ENCODE measurements around the gene ADH6.
"Not testable (repeated sequence)": the region's sequence is repeated elsewhere in the genome, so short reads cannot be mapped to it uniquely, and the experiment has no call there.

ADH6 gene

DNA sequence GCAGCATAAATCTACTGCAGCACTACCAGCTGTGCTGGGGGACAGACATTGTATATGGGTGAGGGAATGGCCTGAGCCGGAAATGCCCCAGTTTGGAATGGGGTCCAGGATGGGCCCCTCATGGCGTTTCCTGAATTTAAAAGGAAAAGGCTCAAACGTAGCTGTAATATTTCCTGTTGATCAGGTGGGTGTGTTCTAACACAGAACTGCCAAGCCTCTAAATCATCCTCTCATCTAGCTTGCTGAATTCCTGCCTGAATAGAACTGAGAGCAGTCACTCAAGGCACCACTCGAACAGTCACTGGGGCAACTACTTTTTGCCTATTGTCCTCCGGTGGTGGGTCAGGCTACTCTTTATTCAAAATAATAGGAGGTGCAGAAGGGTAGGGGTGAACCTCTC, 28.7 kb downstream of the ADH6 start:
- no peak for DNase-seq (ENCODE audit: low spot score)

DNA sequence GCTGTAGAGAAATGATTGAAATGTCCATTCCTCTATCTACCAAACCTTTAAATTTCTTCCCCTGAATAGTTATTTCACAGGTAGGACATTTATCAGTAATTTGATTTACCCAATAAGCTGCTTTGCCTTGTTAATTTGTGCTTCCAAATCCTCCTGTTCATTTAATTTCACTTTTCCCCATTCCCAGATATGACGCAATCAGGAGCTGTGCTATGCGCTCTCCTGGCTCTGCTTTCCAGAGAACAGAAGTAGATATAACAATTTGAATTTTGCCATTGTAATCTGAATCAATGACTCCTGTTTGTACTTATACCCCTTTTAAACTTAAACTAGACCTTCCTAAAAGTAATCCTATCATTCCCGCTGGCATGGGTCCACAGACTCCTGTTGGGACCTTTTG, 29.1 kb downstream of the ADH6 start:
- not testable (repeated sequence) for DNase-seq (ENCODE audit: low spot score)

DNA sequence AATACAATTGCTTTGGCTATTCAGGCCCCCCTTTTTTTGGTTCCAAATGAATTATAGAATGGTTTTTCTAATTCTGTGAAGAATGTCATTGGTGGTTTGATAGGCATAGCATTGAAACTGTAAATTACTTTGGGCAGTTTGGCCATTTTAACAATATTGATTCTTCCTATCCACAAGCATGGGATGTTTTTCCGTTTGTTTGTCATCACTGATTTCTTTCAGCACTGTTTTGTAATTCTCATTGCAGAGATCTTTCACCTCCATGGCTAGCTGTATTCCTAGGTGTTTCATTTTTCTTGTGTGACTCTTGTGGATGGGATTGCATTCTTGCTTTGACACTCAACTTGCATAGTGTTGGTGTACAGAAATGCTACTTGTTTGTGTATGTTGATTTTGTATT, 33.0 kb downstream of the ADH6 start:
- DNase-seq (ENCODE audit: low spot score): no peak

DNA sequence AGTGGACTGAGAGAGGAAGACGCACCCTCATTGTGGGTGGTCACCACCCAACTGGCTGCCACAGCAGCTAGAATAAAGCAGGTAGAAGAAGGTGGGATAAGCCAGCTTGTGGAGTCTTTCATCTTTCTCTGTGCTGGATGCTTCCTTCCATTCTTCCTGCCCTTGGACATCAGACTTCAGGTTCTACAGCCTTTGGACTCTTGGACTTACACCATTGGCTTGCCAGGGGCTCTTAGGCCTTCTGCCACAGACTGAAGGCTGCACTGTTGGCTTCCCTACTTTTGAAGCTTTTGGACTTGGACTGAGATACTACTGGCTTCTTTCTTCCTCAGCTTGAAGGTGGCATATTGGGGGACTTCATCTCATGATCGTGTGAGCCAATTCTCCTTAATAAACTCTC, 33.5 kb downstream of the ADH6 start:
- no peak for DNase-seq (ENCODE audit: low spot score)

DNA sequence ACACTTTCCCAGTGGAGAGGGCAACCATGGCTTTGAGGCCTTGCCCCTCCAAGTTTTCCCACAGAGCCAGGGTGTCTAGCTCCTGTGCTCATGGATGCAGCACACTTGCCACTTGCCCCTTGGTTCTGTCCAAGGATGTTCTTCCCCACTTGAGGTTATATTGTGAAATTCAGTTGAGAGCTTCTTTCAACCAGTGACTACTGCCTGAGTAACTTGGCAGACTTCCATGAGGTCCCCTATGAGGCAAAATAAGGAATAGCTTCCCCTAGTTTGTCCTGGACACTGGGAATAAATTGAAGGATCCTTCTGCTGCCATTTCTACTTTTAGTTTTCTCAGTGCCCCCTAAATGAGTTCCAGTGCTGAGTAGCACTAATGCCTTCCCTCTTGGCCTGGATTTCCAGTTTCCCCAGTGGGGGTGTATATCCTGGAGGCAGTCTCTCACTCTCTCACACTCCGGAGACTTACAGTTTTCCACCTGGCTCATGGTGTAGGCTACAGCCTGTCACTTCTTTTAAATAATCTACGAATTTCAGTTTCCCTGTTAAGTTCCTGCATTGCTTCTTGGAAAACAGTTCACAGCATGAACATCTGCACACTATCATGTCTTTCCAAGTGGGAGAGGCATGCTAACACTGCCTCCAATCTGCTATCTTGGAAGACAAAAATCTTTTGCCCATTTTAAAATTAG, 38.5 kb downstream of the ADH6 start:
- peak; percentile 9 for DNase-seq (ENCODE audit: low spot score)

DNA sequence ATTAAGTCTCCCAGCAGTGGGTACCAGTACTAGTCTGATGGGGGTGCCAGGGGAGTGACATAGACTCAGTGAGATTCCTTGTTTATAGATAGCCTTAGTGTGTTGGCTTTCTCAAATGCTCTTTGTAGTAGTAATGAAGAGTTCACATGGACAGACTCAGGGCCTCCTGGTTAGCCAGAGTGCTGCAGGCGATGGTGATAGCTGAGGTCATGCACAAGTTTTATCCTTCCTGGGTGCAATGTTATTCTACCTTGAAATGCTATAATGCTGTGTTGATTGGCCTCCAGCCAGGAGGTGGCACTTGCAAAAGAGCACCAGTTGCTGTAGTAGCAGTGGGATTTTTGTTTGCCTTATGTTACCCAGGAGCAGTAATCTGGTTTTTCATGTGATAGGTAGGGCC, 39.4 kb downstream of the ADH6 start:
- DNase-seq (ENCODE audit: low spot score): no peak

DNA sequence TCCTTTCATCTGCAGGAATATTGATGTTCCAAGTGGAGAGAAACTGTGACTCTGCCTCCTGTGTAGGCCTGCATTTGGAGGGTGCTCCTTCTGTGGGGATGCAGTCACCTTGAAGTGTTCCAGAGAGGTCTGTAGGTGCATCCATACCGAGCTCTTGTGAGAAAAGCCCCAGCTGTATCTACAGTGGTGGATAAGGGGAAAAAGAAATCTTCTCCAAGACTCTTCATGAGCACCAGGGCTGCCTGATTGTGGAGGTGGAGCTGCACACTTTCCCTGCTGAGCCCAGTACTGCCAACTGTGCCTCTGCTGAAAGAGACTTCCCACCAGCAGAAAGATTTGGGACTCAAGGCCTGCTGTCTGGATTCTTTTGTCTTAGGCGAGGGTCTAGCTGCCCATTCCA, 39.9 kb downstream of the ADH6 start:
- no peak for DNase-seq (ENCODE audit: low spot score)

DNA sequence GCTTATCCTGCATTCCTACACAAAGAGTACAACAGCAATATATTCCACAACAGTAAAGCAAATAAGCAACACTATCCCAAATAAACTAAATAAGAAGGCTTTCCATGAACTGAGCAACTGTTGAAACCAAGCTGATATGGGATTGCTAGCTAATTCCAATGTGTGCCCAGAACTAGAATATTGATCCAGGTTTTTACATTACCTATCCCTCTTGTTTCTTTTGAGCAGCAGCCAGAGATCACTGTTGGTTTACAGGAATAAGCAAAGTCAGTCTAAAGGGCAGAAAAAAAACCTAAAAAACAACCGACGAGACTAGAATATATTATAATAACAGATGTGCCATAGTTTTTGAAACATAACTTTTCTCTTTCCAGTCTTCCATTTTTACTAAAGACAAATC, 52.5 kb downstream of the ADH6 start:
- DNase-seq (ENCODE audit: low spot score): no peak

DNA sequence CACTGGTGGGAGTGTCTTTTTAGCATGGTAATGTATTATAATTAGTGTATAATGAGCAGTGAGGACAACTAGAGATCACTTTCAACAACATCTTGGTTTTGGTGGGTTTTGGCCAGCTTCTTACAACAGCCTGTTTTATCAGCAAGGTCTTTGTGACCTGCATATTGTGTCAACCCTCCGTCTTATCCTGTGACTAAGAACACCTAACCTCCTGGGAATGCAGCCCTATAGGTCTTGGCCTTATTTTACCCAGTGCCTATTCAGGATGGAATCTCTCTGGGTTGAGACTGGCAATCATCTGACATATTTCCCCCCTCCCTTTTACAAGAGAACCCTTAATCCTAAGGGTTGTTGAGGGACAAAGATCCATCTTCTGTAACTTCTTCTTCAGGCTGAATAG, 53.1 kb downstream of the ADH6 start:
- no peak for DNase-seq (ENCODE audit: low spot score)

DNA sequence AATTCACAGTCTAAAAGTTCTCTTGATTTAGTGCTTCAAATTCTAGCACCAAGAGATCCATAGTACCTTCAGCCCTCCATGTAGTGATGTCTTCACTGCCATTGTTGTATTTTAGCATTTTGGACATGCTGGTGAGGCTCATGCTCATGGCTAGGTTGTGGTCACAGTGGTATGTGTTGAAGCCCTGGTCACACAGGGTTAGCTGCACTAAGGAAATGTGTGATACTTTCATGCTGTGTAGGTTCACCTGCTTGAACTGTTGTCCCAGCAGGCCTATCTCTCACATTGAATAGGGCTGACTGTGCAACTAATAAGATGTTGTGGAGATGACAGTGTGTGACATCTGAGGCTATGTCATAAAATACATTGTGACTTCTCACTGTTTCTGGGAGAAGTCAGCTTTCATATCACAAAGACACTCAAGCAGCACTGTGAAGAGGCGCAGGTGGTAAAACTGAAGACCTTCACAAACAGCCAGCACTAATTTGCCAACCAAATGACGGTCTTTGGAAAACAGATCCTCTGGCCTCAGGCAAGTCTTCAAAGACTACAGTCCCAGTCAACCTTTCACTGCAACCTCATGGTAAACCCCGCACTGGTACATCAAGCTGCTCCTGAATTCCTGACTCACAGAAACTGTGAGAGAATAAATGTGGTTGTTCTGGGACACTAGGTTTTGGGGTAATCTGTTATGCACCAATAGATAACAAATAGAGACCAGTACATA, 57.5 kb downstream of the ADH6 start:
- DNase-seq (ENCODE audit: low spot score): no peak

DNA sequence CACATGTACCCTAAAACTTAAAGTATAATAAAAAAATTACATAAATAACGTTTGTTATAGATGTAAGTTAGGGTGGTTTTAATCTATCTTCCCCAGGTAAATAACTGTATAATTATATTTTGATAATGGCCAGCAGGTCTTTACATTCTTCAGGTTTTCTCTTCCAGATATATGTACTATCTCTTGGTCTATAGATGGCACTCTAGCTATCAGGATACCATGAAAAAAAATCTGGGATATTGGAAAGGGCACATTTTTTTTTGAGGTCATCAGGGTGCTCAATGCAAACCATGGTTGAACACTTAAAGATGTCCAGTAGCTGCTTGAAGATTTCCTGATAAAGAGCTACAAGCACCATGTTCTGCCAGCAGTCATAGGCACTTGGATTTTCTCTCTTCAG, 59.3 kb downstream of the ADH6 start:
- no peak for DNase-seq (ENCODE audit: low spot score)

DNA sequence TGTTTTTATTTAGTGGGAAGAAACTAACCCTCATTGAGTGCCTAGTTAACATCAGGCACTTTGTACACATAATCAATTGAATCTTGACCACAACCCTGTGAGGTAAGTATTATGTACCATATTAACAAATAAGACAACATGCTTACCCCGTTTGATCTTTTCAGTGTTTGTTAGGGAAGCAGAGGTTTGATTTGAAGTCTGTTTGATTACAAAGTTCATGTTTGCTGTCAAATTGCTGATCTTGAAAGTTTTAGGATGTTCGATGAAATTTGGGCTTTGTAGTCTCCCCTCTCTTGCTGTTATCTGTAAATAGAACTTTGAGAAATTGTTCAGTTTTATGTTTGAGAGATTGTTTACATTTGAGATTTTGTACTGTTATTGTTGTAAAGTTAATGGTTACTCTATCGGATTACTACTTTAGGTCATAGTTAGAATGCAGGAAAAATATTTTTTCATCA, 61.5 kb downstream of the ADH6 start:
- no peak for DNase-seq (ENCODE audit: low spot score)

DNA sequence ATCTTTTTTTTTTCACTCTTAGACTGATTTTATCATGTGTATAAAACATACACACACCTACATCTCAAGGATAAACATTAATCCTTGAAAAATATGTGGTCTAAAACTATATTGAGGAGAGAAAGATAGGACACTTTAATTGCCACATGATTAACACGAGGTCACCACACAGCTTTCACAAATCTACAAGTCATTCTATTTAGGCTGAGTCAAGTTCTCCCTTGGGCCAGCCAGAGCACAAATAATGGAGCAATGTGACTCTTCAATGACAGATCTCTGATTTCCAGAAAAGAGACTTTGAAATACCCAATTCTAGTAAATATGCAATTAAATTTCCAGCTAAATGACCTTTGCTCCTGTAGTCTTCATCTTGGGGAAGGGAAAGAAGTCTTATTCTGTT, 62.1 kb downstream of the ADH6 start:
- no peak for DNase-seq (ENCODE audit: low spot score)

DNA sequence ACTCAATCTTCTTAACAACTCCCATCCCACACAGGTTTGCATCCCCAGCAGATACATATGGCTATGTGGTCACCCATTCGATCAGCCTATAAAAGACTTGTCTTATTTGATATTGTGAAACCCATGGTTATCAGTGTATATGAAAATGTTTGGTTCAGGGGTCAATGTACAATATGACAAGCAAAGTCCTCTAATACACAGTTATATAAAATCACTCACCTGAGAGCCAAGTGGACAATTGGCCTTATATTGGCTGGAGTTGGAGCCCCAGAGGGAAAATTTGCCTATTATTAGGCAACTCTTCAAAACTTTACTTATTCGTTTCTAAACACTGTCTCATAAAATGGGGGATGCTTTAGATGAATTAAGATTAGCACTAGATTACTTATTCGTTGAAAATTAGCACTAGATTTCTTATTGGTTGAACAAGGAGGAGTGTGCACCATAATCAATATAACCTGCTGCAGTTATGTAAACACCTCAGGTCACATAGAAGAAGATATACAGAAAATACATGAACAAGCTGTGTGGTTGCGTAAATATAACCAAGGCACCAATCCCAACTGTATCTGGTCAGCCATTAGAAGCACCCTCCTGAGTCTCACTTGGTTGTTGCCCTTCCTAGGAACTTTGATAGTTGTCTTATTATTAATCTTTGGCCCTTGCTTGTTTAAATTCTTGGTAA, 64.2 kb downstream of the ADH6 start:
- DNase-seq (ENCODE audit: low spot score): no peak

All from pons (tissue), 1 donor.